MCF 10A (cell line): ENCODE measurements around the gene FADS6. TPM values are rescaled to one million over a fixed set of nuclear protein-coding genes. Genes with fewer than 3 reads are reported as not detected.
A peak's percentile ranks its signal among the peaks of the same experiment; 100 is the strongest.

Experiments used
- BruUV-seq: library from RNA; stranded (reverse); fragments of 400-500 nt; replicated peaks from 2 replicates; lab custom pipeline; 2021; lab: Mats Ljungman, UMichigan
- CTCF ChIA-PET: fragments of 300-600 bp; sonication (Branson Sonifier 250); formaldehyde crosslinking; extraction: SDS; loops from one replicate; lab custom pipeline; 2021; ENCODE audit warnings: antibody characterized with exemption, inconsistent platforms; lab: Yijun Ruan, JAX
- POLR2A ChIA-PET: fragments of 300-600, 350-650 bp; sonication (Branson Sonifier 250); formaldehyde crosslinking; extraction: SDS; loops from one replicate; lab custom pipeline; 2020; ENCODE audit warnings: antibody characterized with exemption, inconsistent platforms; lab: Yijun Ruan, JAX
- DNase-seq: peaks from one replicate; pipeline ENCODE4 v3.0.0-alpha.2; 2018; ENCODE audit not compliant: unreplicated experiment
- H3K27ac Mint-ChIP-seq: one replicate; pipeline ENCODE4 v1.8.0; 2022; ENCODE audit warnings: mild to moderate bottlenecking, low read depth, mixed read lengths; ENCODE audit not compliant: unreplicated experiment
- H3K27me3 Mint-ChIP-seq: one replicate; pipeline ENCODE4 v1.8.0; 2022; ENCODE audit warnings: mixed read lengths; ENCODE audit not compliant: insufficient read depth, unreplicated experiment
- H3K36me3 Mint-ChIP-seq: one replicate; pipeline ENCODE4 v1.8.0; 2022; ENCODE audit warnings: mild to moderate bottlenecking, moderate library complexity, mixed read lengths; ENCODE audit not compliant: insufficient read depth, unreplicated experiment
- H3K4me1 Mint-ChIP-seq: one replicate; pipeline ENCODE4 v1.8.0; 2022; ENCODE audit warnings: mixed read lengths; ENCODE audit not compliant: insufficient read depth, unreplicated experiment
- H3K4me3 Mint-ChIP-seq: one replicate; pipeline ENCODE4 v1.8.0; 2022; ENCODE audit warnings: mild to moderate bottlenecking, moderate library complexity, mixed read lengths; ENCODE audit not compliant: unreplicated experiment
- H3K9me3 Mint-ChIP-seq: one replicate; pipeline ENCODE4 v1.8.0; 2022; ENCODE audit warnings: mixed read lengths; ENCODE audit not compliant: unreplicated experiment
- intact Hi-C: fragments of 100-400 bp; cut with micrococcal nuclease; formaldehyde crosslinking; loops from 2 replicates; pipeline ENCODE4 v1.14.1; 2022
- total RNA-seq: library from RNA; stranded (reverse); gene quantifications from 2 replicates; pipeline ENCODE4 v1.2.3, GENCODE V29; 2022
- TF ChIP-seq, protein P1 (sequence below): fragments of 200-600 bp; IDR thresholded peaks from one replicate; pipeline ENCODE4 v1.8.0; 2022; ENCODE audit warnings: antibody characterized with exemption, mild to moderate bottlenecking; ENCODE audit not compliant: unreplicated experiment

The FADS6 gene
- total RNA-seq, 1 experiment from 2014 or later, result not detected

DNA sequence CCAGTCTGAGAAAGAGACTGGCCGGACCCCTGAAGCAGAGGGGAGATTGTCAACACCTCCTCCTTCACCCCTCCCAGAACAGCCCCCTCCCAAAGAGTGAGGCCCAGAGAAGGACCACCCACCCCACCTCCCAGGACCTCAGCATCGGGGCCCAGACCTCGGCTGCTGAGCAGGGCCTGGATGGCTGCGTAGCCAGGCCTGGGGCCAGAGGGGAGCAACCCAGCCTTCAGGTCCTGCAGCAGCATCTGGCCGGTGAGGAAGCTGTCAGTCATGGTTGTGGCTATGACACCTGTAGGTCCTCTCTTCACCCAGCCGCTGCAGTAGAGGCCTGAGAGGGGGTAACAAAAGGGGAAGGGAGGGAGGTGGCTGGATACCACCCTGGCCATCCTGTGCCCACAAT lies 30.5 kb downstream of the FADS6 start:
- H3K4me3 Mint-ChIP-seq, result no peak overlapping the region
- POLR2A ChIA-PET, result interaction anchor here (1.1 to 4.5 kb wide), 3 partner anchors 10 to 117 kb away, joined by 4 to 26 read pairs (median 4); partner anchors contain the start of genes FDXR and NAT9
- H3K36me3 Mint-ChIP-seq, result peaks cover 13% of the 10 kb centered on the region
- no peaks in the 10 kb centered on the region for H3K4me1 Mint-ChIP-seq
- peaks cover 33% of the 10 kb centered on the region for H3K27me3 Mint-ChIP-seq
- CTCF ChIA-PET, result interaction anchor here (0.7 to 6.9 kb wide), 12 partner anchors 7 to 367 kb away, joined by 3 to 69 read pairs (median 5); partner anchors contain the start of genes FDXR and NHERF1
- no peak overlapping the region for H3K27ac Mint-ChIP-seq
- no TSS peak for BruUV-seq
- H3K9me3 Mint-ChIP-seq, result no peaks in the 10 kb centered on the region
- TF ChIP-seq, protein P1, sequence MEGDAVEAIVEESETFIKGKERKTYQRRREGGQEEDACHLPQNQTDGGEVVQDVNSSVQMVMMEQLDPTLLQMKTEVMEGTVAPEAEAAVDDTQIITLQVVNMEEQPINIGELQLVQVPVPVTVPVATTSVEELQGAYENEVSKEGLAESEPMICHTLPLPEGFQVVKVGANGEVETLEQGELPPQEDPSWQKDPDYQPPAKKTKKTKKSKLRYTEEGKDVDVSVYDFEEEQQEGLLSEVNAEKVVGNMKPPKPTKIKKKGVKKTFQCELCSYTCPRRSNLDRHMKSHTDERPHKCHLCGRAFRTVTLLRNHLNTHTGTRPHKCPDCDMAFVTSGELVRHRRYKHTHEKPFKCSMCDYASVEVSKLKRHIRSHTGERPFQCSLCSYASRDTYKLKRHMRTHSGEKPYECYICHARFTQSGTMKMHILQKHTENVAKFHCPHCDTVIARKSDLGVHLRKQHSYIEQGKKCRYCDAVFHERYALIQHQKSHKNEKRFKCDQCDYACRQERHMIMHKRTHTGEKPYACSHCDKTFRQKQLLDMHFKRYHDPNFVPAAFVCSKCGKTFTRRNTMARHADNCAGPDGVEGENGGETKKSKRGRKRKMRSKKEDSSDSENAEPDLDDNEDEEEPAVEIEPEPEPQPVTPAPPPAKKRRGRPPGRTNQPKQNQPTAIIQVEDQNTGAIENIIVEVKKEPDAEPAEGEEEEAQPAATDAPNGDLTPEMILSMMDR, result no peak
- intact Hi-C loops, result loop anchor here (10.0 kb wide), 1 partner anchor 298 kb away; the partner anchor contains the start of gene CD300H
- no peak for DNase-seq

DNA sequence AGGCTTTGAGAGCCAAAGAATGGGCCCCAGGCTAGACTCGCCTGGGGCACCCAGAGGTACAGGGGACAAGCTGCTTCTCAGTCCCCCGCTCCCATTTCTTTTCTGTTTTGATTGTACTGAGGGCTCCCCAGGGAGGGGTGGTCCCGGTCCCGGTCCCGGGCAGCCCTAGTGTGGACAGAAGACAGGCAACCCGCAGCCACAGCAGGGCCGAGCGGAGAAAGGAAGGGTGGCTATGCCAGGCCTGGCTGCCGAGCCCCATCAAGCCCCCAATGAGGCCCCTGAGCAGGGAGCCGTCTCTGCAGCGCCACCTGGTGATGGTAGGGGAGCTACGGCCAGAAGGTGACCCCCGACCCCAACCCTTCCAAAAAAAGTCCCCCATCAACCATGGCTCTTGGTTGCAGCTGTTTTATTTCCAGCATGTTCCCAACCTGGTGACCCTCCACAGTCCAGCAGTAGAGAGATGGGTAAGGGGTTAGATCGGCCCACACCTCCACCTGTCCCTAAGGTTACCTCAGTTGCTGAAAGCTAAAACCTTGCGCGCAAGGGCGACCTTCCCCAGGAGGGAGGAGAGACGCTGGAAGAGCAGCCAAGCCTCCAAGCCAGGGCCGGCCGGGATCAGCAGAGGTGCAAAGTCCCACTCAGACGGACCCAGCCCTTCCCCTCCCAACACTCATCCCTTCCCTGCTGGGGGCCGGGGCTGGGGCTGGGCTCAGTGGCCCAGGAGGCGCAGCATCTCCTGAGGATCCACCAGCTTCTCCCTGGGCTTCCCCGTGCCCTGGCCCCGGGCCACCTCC lies 31.1 kb downstream of the FADS6 start:
- TF ChIP-seq, protein P1, result peak; percentile 60
- peak; percentile 53 for DNase-seq
- H3K36me3 Mint-ChIP-seq, result peaks cover 13% of the 10 kb centered on the region
- ChIA-PET POLR2A (interaction anchor here (0.7 to 4.5 kb wide), 4 partner anchors 11 to 1751 kb away, joined by 3 to 26 read pairs (median 4); partner anchors contain the start of genes FDXR and NAT9), CTCF (interaction anchor here (0.6 to 6.9 kb wide), 13 partner anchors 12 to 920 kb away, joined by 3 to 69 read pairs (median 3); partner anchors contain the start of gene NHERF1)
- peaks cover 39% of the 10 kb centered on the region for H3K27me3 Mint-ChIP-seq
- no peak overlapping the region for H3K27ac Mint-ChIP-seq
- no peaks in the 10 kb centered on the region for H3K9me3 Mint-ChIP-seq
- intact Hi-C loops, result loop anchor here (10.0 kb wide), 1 partner anchor 298 kb away; the partner anchor contains the start of gene CD300H
- no peak overlapping the region for H3K4me3 Mint-ChIP-seq
- H3K4me1 Mint-ChIP-seq, result no peaks in the 10 kb centered on the region
- BruUV-seq, result TSS peak; percentile 53

DNA sequence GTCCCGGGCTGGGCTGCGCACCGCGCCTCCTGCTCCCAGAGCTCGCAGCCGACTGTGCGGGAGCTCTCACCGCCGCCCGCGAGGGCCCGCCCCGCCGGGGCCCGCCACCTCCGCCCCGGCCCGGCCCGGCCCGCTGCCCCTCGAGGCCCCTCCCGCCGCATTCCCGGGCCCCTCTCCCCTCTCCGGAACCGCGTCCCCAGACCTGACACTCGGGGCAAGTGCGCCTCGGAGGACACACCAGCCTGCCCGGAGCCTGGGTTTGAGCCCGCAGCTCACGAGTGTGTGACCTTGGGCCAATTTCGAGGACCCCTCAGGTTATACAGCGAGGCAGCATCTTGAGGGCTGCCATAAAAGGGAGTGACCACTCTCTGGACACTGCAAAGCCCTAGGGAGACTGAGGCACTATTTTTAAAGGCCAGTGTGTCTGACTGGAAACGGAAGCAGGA lies 31.7 kb downstream of the FADS6 start:
- TF ChIP-seq, protein P1, result no peak
- Mint-ChIP-seq H3K4me3 (no peak overlapping the region), H3K36me3 (peaks cover 11% of the 10 kb centered on the region), H3K27me3 (peaks cover 45% of the 10 kb centered on the region), H3K27ac (no peak overlapping the region), H3K4me1 (no peaks in the 10 kb centered on the region), H3K9me3 (no peaks in the 10 kb centered on the region)
- intact Hi-C loops, result loop anchor here (10.0 kb wide), 1 partner anchor 297 kb away; the partner anchor contains the start of gene CD300H
- DNase-seq, result no peak
- ChIA-PET POLR2A (interaction anchor here (0.7 to 4.5 kb wide), 4 partner anchors 11 to 1751 kb away, joined by 3 to 26 read pairs (median 4); partner anchors contain the start of genes FDXR and NAT9), CTCF (interaction anchor here (0.6 to 6.9 kb wide), 11 partner anchors 11 to 921 kb away, joined by 3 to 69 read pairs (median 3); partner anchors contain the start of gene NHERF1)
- no TSS peak for BruUV-seq
